ENCODE measurements around the gene EFNB3.
A peak's percentile ranks its signal among the peaks of the same experiment; 100 is the strongest.

The EFNB3 gene

GRCh38 chr17:7717756-7718350 lies 12.9 kb downstream of the EFNB3 start:
- DNase-seq (ENCODE audit: low spot score), result no peak

GRCh38 chr17:7719661-7720060 lies 14.7 kb downstream of the EFNB3 start:
- no peak for DNase-seq (ENCODE audit: low spot score)

GRCh38 chr17:7720125-7720524 lies 15.1 kb downstream of the EFNB3 start:
- no peak for DNase-seq (ENCODE audit: low spot score)

- DNase-seq (ENCODE audit: low spot score), result no peak
Observed at GRCh38 chr17:7721612-7722011, 16.6 kb downstream of the EFNB3 start.

- DNase-seq (ENCODE audit: low spot score), result no peak
Observed at GRCh38 chr17:7727886-7728285, 22.9 kb downstream of the EFNB3 start.

GRCh38 chr17:7729816-7730215 lies 24.8 kb downstream of the EFNB3 start:
- no peak for DNase-seq (ENCODE audit: low spot score)

- no peak for DNase-seq (ENCODE audit: low spot score)
Observed at GRCh38 chr17:7732981-7733539, 28.1 kb downstream of the EFNB3 start.

- no peak for DNase-seq (ENCODE audit: low spot score)
Observed at GRCh38 chr17:7737601-7738000, 32.6 kb downstream of the EFNB3 start.

- DNase-seq (ENCODE audit: low spot score), result no peak
Observed at GRCh38 chr17:7739746-7740145, 34.7 kb downstream of the EFNB3 start.

- DNase-seq (ENCODE audit: low spot score), result no peak
Observed at GRCh38 chr17:7740481-7741001, 35.5 kb downstream of the EFNB3 start.

GRCh38 chr17:7742729-7743128 lies 37.7 kb downstream of the EFNB3 start:
- DNase-seq (ENCODE audit: low spot score), result no peak

GRCh38 chr17:7744416-7744815 lies 39.4 kb downstream of the EFNB3 start:
- DNase-seq (ENCODE audit: low spot score), result no peak

- peak; percentile 93 for DNase-seq (ENCODE audit: low spot score)
Observed at GRCh38 chr17:7745748-7746470, 40.9 kb downstream of the EFNB3 start.

GRCh38 chr17:7747635-7748071 lies 42.7 kb downstream of the EFNB3 start:
- DNase-seq (ENCODE audit: low spot score), result peak; percentile 31

- DNase-seq (ENCODE audit: low spot score), result no peak
Observed at GRCh38 chr17:7748076-7748775, 43.2 kb downstream of the EFNB3 start.

- peak; percentile 20 for DNase-seq (ENCODE audit: low spot score)
Observed at GRCh38 chr17:7750321-7750821, 45.4 kb downstream of the EFNB3 start.

- DNase-seq (ENCODE audit: low spot score), result no peak
Observed at GRCh38 chr17:7754656-7755055, 49.7 kb downstream of the EFNB3 start.

GRCh38 chr17:7755095-7755890 lies 50.3 kb downstream of the EFNB3 start:
- DNase-seq (ENCODE audit: low spot score), result no peak

- DNase-seq (ENCODE audit: low spot score), result no peak
Observed at GRCh38 chr17:7756968-7757367, 52.0 kb downstream of the EFNB3 start.

Data from COLO829 (cell line).